Astrocyte (in vitro differentiated cells and primary cell): ENCODE data around the gene PLA2G2D. TPM values are rescaled to one million over a fixed set of nuclear protein-coding genes. Genes with fewer than 3 reads are reported as not detected.

Experiments
- DNase-seq: peaks from one replicate; pipeline ENCODE4 v3.0.0-alpha.2; 2010; ENCODE audit warnings: low read depth
- FAIRE-seq: peaks from 2 replicates; lab custom pipeline; 2011; peaks lifted over from hg19 to GRCh38; lab: Jason Lieb, UNC
- H2AFZ ChIP-seq: 2 replicates; pipeline ENCODE4 v1.6.0; 2012; ENCODE audit warnings: low read depth, low read length, inconsistent platforms
- H3K27ac ChIP-seq: 2 replicates; pipeline ENCODE4 v1.5.1; 2011; ENCODE audit warnings: low read depth, low read length, inconsistent platforms
- H3K27me3 ChIP-seq: 2 replicates; pipeline ENCODE4 v1.6.0; 2011; ENCODE audit warnings: low read length, inconsistent platforms; ENCODE audit not compliant: insufficient read depth
- H3K36me3 ChIP-seq: 2 replicates; pipeline ENCODE4 v1.5.1; 2011; ENCODE audit warnings: low read length, inconsistent platforms; ENCODE audit not compliant: insufficient read depth
- H3K4me1 ChIP-seq: 2 replicates; pipeline ENCODE4 v1.5.1; 2011; ENCODE audit warnings: low read length, inconsistent platforms; ENCODE audit not compliant: insufficient read depth
- H3K4me2 ChIP-seq: 2 replicates; pipeline ENCODE4 v1.6.0; 2012; ENCODE audit warnings: low read length, inconsistent platforms
- H3K4me3 ChIP-seq: 2 replicates; pipeline ENCODE4 v1.5.1; 2011; ENCODE audit warnings: low read depth, mild to moderate bottlenecking, low read length, inconsistent platforms; ENCODE audit not compliant: insufficient read depth
- H3K79me2 ChIP-seq: 2 replicates; pipeline ENCODE4 v1.6.0; 2012; ENCODE audit warnings: mild to moderate bottlenecking, low read length, inconsistent platforms; ENCODE audit not compliant: insufficient read depth
- H3K9ac ChIP-seq: 2 replicates; pipeline ENCODE4 v1.6.0; 2012; ENCODE audit warnings: mild to moderate bottlenecking, low read length, inconsistent platforms
- H3K9me3 ChIP-seq: 2 replicates; pipeline ENCODE4 v1.5.1; 2012; ENCODE audit warnings: low read depth, mild to moderate bottlenecking, low read length, inconsistent platforms; ENCODE audit not compliant: insufficient read depth
- H4K20me1 ChIP-seq: 2 replicates; pipeline ENCODE4 v1.6.0; 2012; ENCODE audit warnings: low read length, inconsistent platforms; ENCODE audit not compliant: insufficient read depth
- H3K27ac Mint-ChIP-seq: one replicate; pipeline ENCODE4 v1.8.0; 2021; ENCODE audit warnings: mild to moderate bottlenecking, mixed read lengths; ENCODE audit not compliant: unreplicated experiment
- H3K27me3 Mint-ChIP-seq: one replicate; pipeline ENCODE4 v1.8.0; 2021; ENCODE audit warnings: low read depth, mixed read lengths; ENCODE audit not compliant: unreplicated experiment
- H3K36me3 Mint-ChIP-seq: one replicate; pipeline ENCODE4 v1.8.0; 2021; ENCODE audit warnings: low read depth, mixed read lengths; ENCODE audit not compliant: unreplicated experiment
- H3K4me1 Mint-ChIP-seq: one replicate; pipeline ENCODE4 v1.8.0; 2021; ENCODE audit warnings: low read depth, mixed read lengths; ENCODE audit not compliant: unreplicated experiment
- H3K4me3 Mint-ChIP-seq: one replicate; pipeline ENCODE4 v1.8.0; 2021; ENCODE audit warnings: mild to moderate bottlenecking, moderate library complexity, mixed read lengths; ENCODE audit not compliant: unreplicated experiment
- H3K9me3 Mint-ChIP-seq: one replicate; pipeline ENCODE4 v1.8.0; 2021; ENCODE audit warnings: mild to moderate bottlenecking, mixed read lengths; ENCODE audit not compliant: unreplicated experiment
- CTCF ChIP-seq: IDR thresholded peaks from 2 replicates; pipeline ENCODE4 v1.5.1; 2011; ENCODE audit warnings: low read depth, mild to moderate bottlenecking, inconsistent platforms, low read length, moderate library complexity; ENCODE audit not compliant: insufficient read depth
- EZH2 ChIP-seq: IDR thresholded peaks from 2 replicates; pipeline ENCODE4 v1.6.1; 2012; ENCODE audit warnings: mild to moderate bottlenecking, low read length, inconsistent platforms; ENCODE audit not compliant: insufficient read depth
- total RNA-seq: library from RNA; stranded (reverse); gene quantifications from 2 replicates; pipeline ENCODE4 v1.2.1, GENCODE V29; 2021

PLA2G2D gene
- total RNA-seq, 1 donor from 2014 or later = not detected

DNA sequence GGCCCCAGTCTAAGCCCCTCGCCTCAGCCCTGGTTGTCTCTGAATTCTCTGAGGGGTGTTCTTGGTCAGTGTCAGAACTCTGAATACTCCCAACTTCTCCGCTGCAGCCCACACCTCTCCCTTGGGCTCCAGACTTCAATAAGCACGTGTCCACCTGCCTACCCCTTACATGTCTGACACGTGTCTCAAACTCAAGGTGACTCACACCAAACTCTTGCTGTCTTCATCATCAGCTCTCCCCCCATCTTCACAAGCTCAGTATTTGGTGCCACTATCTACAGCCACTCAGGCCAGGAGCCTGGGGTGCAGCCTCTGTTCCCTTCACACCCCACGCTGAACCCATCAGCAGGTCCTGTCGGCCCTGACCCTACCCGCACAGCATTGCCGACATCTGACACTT, 47.8 kb upstream of the PLA2G2D start:
- no peaks in the 10 kb centered on the region for H3K4me1 ChIP-seq
- no peak overlapping the region for H3K4me3 ChIP-seq
- no peaks in the 10 kb centered on the region for H3K9me3 ChIP-seq
- no peaks in the 10 kb centered on the region for H3K36me3 ChIP-seq
- TF ChIP-seq EZH2 = no peak
- peaks cover 33% of the 10 kb centered on the region for H3K27me3 Mint-ChIP-seq
- H3K9ac ChIP-seq = no peak overlapping the region
- DNase-seq (no peak), FAIRE-seq (no peak)
- no peak overlapping the region for H3K27ac Mint-ChIP-seq
- no peak overlapping the region for H2AFZ ChIP-seq
- no peaks in the 10 kb centered on the region for H3K4me1 Mint-ChIP-seq
- H3K9me3 Mint-ChIP-seq = peaks cover 27% of the 10 kb centered on the region
- H3K79me2 ChIP-seq = no peaks in the 10 kb centered on the region
- no peak overlapping the region for H3K27ac ChIP-seq
- H4K20me1 ChIP-seq = no peaks in the 10 kb centered on the region
- no peaks in the 10 kb centered on the region for H3K36me3 Mint-ChIP-seq
- no peak overlapping the region for H3K4me3 Mint-ChIP-seq
- H3K4me2 ChIP-seq = no peak overlapping the region
- peaks cover 7% of the 10 kb centered on the region for H3K27me3 ChIP-seq

DNA sequence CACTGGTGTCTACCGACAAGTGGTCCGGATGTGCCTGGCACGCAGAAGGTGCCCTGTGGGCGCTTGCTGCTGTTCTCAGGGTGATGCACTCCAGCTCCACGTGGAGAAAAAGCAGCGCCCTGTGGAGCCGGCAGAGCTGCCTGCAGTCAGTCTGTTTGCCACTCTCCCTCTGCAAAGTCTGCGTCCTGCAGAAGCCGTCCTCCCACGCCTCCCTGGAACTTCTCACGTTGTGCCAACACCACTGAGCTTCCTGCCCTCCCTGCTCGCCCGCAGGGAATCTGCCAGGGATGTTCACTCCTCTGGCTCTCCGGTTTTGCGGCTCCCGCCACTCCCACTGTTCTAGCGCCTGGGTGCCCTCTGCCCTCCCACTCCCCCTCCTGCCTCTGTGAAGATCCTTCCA, 46.7 kb upstream of the PLA2G2D start:
- Mint-ChIP-seq H3K27ac (no peak overlapping the region), H3K9me3 (peaks cover 36% of the 10 kb centered on the region), H3K27me3 (peaks cover 33% of the 10 kb centered on the region), H3K4me3 (no peak overlapping the region), H3K4me1 (no peaks in the 10 kb centered on the region), H3K36me3 (no peaks in the 10 kb centered on the region)
- H3K27ac ChIP-seq = no peak overlapping the region
- H3K79me2 ChIP-seq = no peaks in the 10 kb centered on the region
- FAIRE-seq (no peak), DNase-seq (no peak)
- no peak overlapping the region for H2AFZ ChIP-seq
- H4K20me1 ChIP-seq = no peaks in the 10 kb centered on the region
- no peaks in the 10 kb centered on the region for H3K4me1 ChIP-seq
- H3K27me3 ChIP-seq = peaks cover 7% of the 10 kb centered on the region
- H3K4me2 ChIP-seq = no peak overlapping the region
- H3K36me3 ChIP-seq = no peaks in the 10 kb centered on the region
- H3K9ac ChIP-seq = no peak overlapping the region
- TF ChIP-seq CTCF (no peak), EZH2 (no peak)
- no peak overlapping the region for H3K4me3 ChIP-seq
- H3K9me3 ChIP-seq = peaks cover 6% of the 10 kb centered on the region

- Histone ChIP-seq H2AFZ (no peak overlapping the region), H3K27ac (no peak overlapping the region), H3K27me3 (peaks cover 7% of the 10 kb centered on the region), H3K9ac (no peak overlapping the region), H3K9me3 (peaks cover 7% of the 10 kb centered on the region), H3K4me3 (no peak overlapping the region), H3K4me1 (no peaks in the 10 kb centered on the region), H3K79me2 (no peaks in the 10 kb centered on the region), H4K20me1 (no peaks in the 10 kb centered on the region), H3K36me3 (no peaks in the 10 kb centered on the region), H3K4me2 (no peak overlapping the region)
- Mint-ChIP-seq H3K27ac (no peak overlapping the region), H3K4me3 (no peak overlapping the region), H3K4me1 (no peaks in the 10 kb centered on the region), H3K36me3 (no peaks in the 10 kb centered on the region), H3K9me3 (peaks cover 41% of the 10 kb centered on the region), H3K27me3 (peaks cover 33% of the 10 kb centered on the region)
- FAIRE-seq (no peak), DNase-seq (no peak)
- TF ChIP-seq CTCF (peak; percentile 45), EZH2 (no peak)
Observed at GRCh38 chr1:20165522-20165951, 46.2 kb upstream of the PLA2G2D start.
